Measurements from ENCODE around the gene CELF4.

CELF4 gene

GRCh38 chr18:37396971-37397720 lies 168.5 kb downstream of the CELF4 start:
- TF ChIP-seq CTCF (IDR thresholded peaks at IDR 0.05): no peak
- Histone ChIP-seq H3K4me1 (peaks cover 2% of the 10 kb centered on the region), H3K4me2 (ENCODE audit: low read length) (no peak overlapping the region), H3K4me3 (ENCODE audit: low read depth, low read length) (no peak overlapping the region), H3K36me3 (ENCODE audit: control insufficient read depth, insufficient read depth, low read length) (no peaks in the 10 kb centered on the region), H2AFZ (no peak overlapping the region), H3K27me3 (ENCODE audit: control insufficient read depth, insufficient read depth, low read length) (no peaks in the 10 kb centered on the region), H3K9ac (no peak overlapping the region), H3K79me2 (no peaks in the 10 kb centered on the region), H3K27ac (no peak overlapping the region), H3K9me3 (ENCODE audit: control insufficient read depth, low read length) (no peaks in the 10 kb centered on the region)

- Histone ChIP-seq H3K4me1 (peaks cover 2% of the 10 kb centered on the region), H3K9ac (no peak overlapping the region), H3K27ac (no peak overlapping the region), H3K4me2 (ENCODE audit: low read length) (no peak overlapping the region), H3K36me3 (ENCODE audit: control insufficient read depth, insufficient read depth, low read length) (no peaks in the 10 kb centered on the region), H3K79me2 (no peaks in the 10 kb centered on the region), H2AFZ (no peak overlapping the region), H3K9me3 (ENCODE audit: control insufficient read depth, low read length) (no peaks in the 10 kb centered on the region), H3K27me3 (ENCODE audit: control insufficient read depth, insufficient read depth, low read length) (no peaks in the 10 kb centered on the region), H3K4me3 (ENCODE audit: low read depth, low read length) (no peak overlapping the region)
- TF ChIP-seq CTCF (IDR thresholded peaks at IDR 0.05): no peak
Observed at GRCh38 chr18:37395631-37396030, 170.0 kb downstream of the CELF4 start.

- Histone ChIP-seq H3K9ac (no peak overlapping the region), H3K36me3 (ENCODE audit: control insufficient read depth, insufficient read depth, low read length) (no peaks in the 10 kb centered on the region), H3K4me3 (ENCODE audit: low read depth, low read length) (no peak overlapping the region), H3K27me3 (ENCODE audit: control insufficient read depth, insufficient read depth, low read length) (no peaks in the 10 kb centered on the region), H3K27ac (no peak overlapping the region), H3K9me3 (ENCODE audit: control insufficient read depth, low read length) (no peaks in the 10 kb centered on the region), H3K79me2 (no peaks in the 10 kb centered on the region), H3K4me1 (peaks cover 2% of the 10 kb centered on the region), H2AFZ (no peak overlapping the region), H3K4me2 (ENCODE audit: low read length) (no peak overlapping the region)
- no peak for TF ChIP-seq CTCF (IDR thresholded peaks at IDR 0.05)
Observed at GRCh38 chr18:37395138-37395537, 170.5 kb downstream of the CELF4 start.

GRCh38 chr18:37394610-37394965 lies 171.0 kb downstream of the CELF4 start:
- H3K79me2 ChIP-seq: no peaks in the 10 kb centered on the region
- no peak overlapping the region for H3K4me3 ChIP-seq (ENCODE audit: low read depth, low read length)
- H3K27ac ChIP-seq: no peak overlapping the region
- peak overlapping the region; percentile 77 for H2AFZ ChIP-seq
- no peaks in the 10 kb centered on the region for H3K9me3 ChIP-seq (ENCODE audit: control insufficient read depth, low read length)
- H3K4me2 ChIP-seq (ENCODE audit: low read length): no peak overlapping the region
- no peaks in the 10 kb centered on the region for H3K36me3 ChIP-seq (ENCODE audit: control insufficient read depth, insufficient read depth, low read length)
- no peaks in the 10 kb centered on the region for H3K27me3 ChIP-seq (ENCODE audit: control insufficient read depth, insufficient read depth, low read length)
- TF ChIP-seq CTCF (IDR thresholded peaks at IDR 0.05): no peak
- H3K9ac ChIP-seq: no peak overlapping the region
- H3K4me1 ChIP-seq: peaks cover 2% of the 10 kb centered on the region
